Skin epidermis (tissue), 12 donors: ENCODE data around the gene GLI1.

ENCODE experiments used
- H3K27ac ChIP-seq, 21 experiments: fragments of 200-600 bp; sonication (generic) in 11 of 21; one replicate each; pipeline ENCODE4 v1.5.0; 2020; ENCODE audit warnings: mild to moderate bottlenecking in 3 of 21, inconsistent platforms in 2 of 21, moderate library complexity in 2 of 21
- H3K4me3 ChIP-seq, 7 experiments: fragments of 200-600 bp; sonication (generic) in 2 of 7; one replicate each; pipeline ENCODE4 v1.5.0; 2020; ENCODE audit warnings: inconsistent platforms in 2 of 7, mild to moderate bottlenecking in 2 of 7, moderate library complexity in 1 of 7

The GLI1 gene

GRCh38 chr12:57458665-57459054 lies 925 bp upstream of the GLI1 start:
- Histone ChIP-seq H3K4me3 (peak overlapping the region; percentile 44 to 60 (median 54)), H3K27ac (peak overlapping the region in 20 of 21 experiments; percentile 48 to 92 (median 76))

- Histone ChIP-seq H3K27ac (peak overlapping the region; percentile 25 to 92 (median 75)), H3K4me3 (peak overlapping the region; percentile 44 to 60 (median 54))
Observed at GRCh38 chr12:57459055-57459749, 383 bp upstream of the GLI1 start.

GRCh38 chr12:57460468-57460784 lies 841 bp downstream of the GLI1 start:
- H3K27ac ChIP-seq, result peak overlapping the region in 8 of 21 experiments; percentile 42 to 92 (median 70)
- peak overlapping the region in 6 of 7 experiments; percentile 44 to 60 (median 54) for H3K4me3 ChIP-seq

GRCh38 chr12:57460841-57461275 lies 1.3 kb downstream of the GLI1 start:
- H3K27ac ChIP-seq, result peak overlapping the region in 9 of 21 experiments; percentile 2 to 92 (median 64)
- H3K4me3 ChIP-seq, result peak overlapping the region; percentile 46 to 60 (median 49)

- H3K4me3 ChIP-seq, result peak overlapping the region; percentile 46 to 60 (median 49)
- peak overlapping the region in 16 of 21 experiments; percentile 14 to 92 (median 46) for H3K27ac ChIP-seq
Observed at GRCh38 chr12:57461276-57461916, 1.8 kb downstream of the GLI1 start.

- peak overlapping the region; percentile 46 to 60 (median 49) for H3K4me3 ChIP-seq
- peak overlapping the region in 18 of 21 experiments; percentile 11 to 92 (median 42) for H3K27ac ChIP-seq
Observed at GRCh38 chr12:57461917-57462250, 2.3 kb downstream of the GLI1 start.

GRCh38 chr12:57462251-57462911 lies 2.8 kb downstream of the GLI1 start:
- H3K4me3 ChIP-seq, result peak overlapping the region; percentile 46 to 60 (median 49)
- H3K27ac ChIP-seq, result peak overlapping the region in 18 of 21 experiments; percentile 11 to 92 (median 42)

GRCh38 chr12:57462912-57463253 lies 3.3 kb downstream of the GLI1 start:
- peak overlapping the region in 3 of 7 experiments; percentile 49 to 59 (median 58) for H3K4me3 ChIP-seq
- peak overlapping the region in 3 of 21 experiments; percentile 42 to 92 (median 73) for H3K27ac ChIP-seq

GRCh38 chr12:57464569-57464968 lies 5.0 kb downstream of the GLI1 start:
- Histone ChIP-seq H3K4me3 (no peak overlapping the region), H3K27ac (no peak overlapping the region)

GRCh38 chr12:57465030-57465746 lies 5.6 kb downstream of the GLI1 start:
- Histone ChIP-seq H3K27ac (no peak overlapping the region), H3K4me3 (no peak overlapping the region)

GRCh38 chr12:57465747-57466505 lies 6.3 kb downstream of the GLI1 start:
- no peak overlapping the region for H3K4me3 ChIP-seq
- no peak overlapping the region for H3K27ac ChIP-seq

- no peak overlapping the region for H3K4me3 ChIP-seq
- no peak overlapping the region for H3K27ac ChIP-seq
Observed at GRCh38 chr12:57467212-57467874, 7.8 kb downstream of the GLI1 start.

GRCh38 chr12:57467915-57468314 lies 8.3 kb downstream of the GLI1 start:
- Histone ChIP-seq H3K4me3 (no peak overlapping the region), H3K27ac (no peak overlapping the region)

- Histone ChIP-seq H3K4me3 (no peak overlapping the region), H3K27ac (no peak overlapping the region)
Observed at GRCh38 chr12:57469296-57470164, 9.9 kb downstream of the GLI1 start.

- H3K4me3 ChIP-seq, result no peak overlapping the region
- no peak overlapping the region for H3K27ac ChIP-seq
Observed at GRCh38 chr12:57470286-57470969, 10.8 kb downstream of the GLI1 start.

- H3K27ac ChIP-seq, result no peak overlapping the region
- no peak overlapping the region for H3K4me3 ChIP-seq
Observed at GRCh38 chr12:57470970-57471656, 11.5 kb downstream of the GLI1 start.

- Histone ChIP-seq H3K27ac (no peak overlapping the region), H3K4me3 (no peak overlapping the region)
Observed at GRCh38 chr12:57471661-57472060, 12.1 kb downstream of the GLI1 start.
